GM19463 (cell line): Measurements from ENCODE around the gene OPCML.

Experiments used
- ATAC-seq: cut with Tn5 transposase; IDR thresholded peaks from one replicate; pipeline ENCODE4 v1.9.1; 2021; ENCODE audit warnings: mild to moderate bottlenecking, moderate library complexity; ENCODE audit not compliant: unreplicated experiment

OPCML gene

GRCh38 chr11:132551016-132551415 is 981.3 kb downstream of the OPCML start:
- ATAC-seq, result no peak

GRCh38 chr11:132549561-132549960 is 982.7 kb downstream of the OPCML start:
- ATAC-seq, result no peak

GRCh38 chr11:132549001-132549400 is 983.3 kb downstream of the OPCML start:
- no peak for ATAC-seq

GRCh38 chr11:132544007-132544406 is 988.3 kb downstream of the OPCML start:
- no peak for ATAC-seq

GRCh38 chr11:132541794-132542193 is 990.5 kb downstream of the OPCML start:
- peak; percentile 47 for ATAC-seq

- ATAC-seq, result no peak
Measured at GRCh38 chr11:132540581-132540980, 991.7 kb downstream of the OPCML start.

- no peak for ATAC-seq
Measured at GRCh38 chr11:132539590-132540368, 992.5 kb downstream of the OPCML start.

GRCh38 chr11:132538642-132539041 is 993.7 kb downstream of the OPCML start:
- ATAC-seq, result no peak

GRCh38 chr11:132535830-132536229 is 996.5 kb downstream of the OPCML start:
- no peak for ATAC-seq

GRCh38 chr11:132531921-132532320 is 1000.4 kb downstream of the OPCML start:
- ATAC-seq, result no peak

- no peak for ATAC-seq
Measured at GRCh38 chr11:132528181-132528580, 1004.1 kb downstream of the OPCML start.

GRCh38 chr11:132523929-132524328 is 1008.4 kb downstream of the OPCML start:
- no peak for ATAC-seq

GRCh38 chr11:132520199-132520598 is 1012.1 kb downstream of the OPCML start:
- no peak for ATAC-seq

- no peak for ATAC-seq
Measured at GRCh38 chr11:132519241-132519815, 1013.0 kb downstream of the OPCML start.

GRCh38 chr11:132504501-132505041 is 1027.7 kb downstream of the OPCML start:
- ATAC-seq, result no peak

GRCh38 chr11:132501356-132501755 is 1030.9 kb downstream of the OPCML start:
- ATAC-seq, result no peak

GRCh38 chr11:132499661-132500060 is 1032.6 kb downstream of the OPCML start:
- ATAC-seq, result no peak

GRCh38 chr11:132496341-132496740 is 1036.0 kb downstream of the OPCML start:
- ATAC-seq, result no peak

GRCh38 chr11:132493801-132494200 is 1038.5 kb downstream of the OPCML start:
- ATAC-seq, result no peak

- no peak for ATAC-seq
Measured at GRCh38 chr11:132490978-132491377, 1041.3 kb downstream of the OPCML start.

GRCh38 chr11:132486060-132486459 is 1046.2 kb downstream of the OPCML start:
- ATAC-seq, result no peak

- ATAC-seq, result no peak
Measured at GRCh38 chr11:132475026-132475425, 1057.3 kb downstream of the OPCML start.
